K562 (cell line): ENCODE measurements around the gene XPOT. TPM values are rescaled to one million over a fixed set of nuclear protein-coding genes. Genes with fewer than 3 reads are reported as not detected.

Experiments used
- ATF3 ChIP-seq, 2 experiments: fragments of 450-650 bp in 1 of 2; sonication (generic) in 1 of 2; formaldehyde crosslinking in 1 of 2; IDR thresholded peaks in 1 of 2; conservative IDR thresholded peaks in 1 of 2; 2 replicates each; pipeline versions ENCODE4 v1.6.1 to v1.8.1; 2016 to 2023; ENCODE audit warnings: mild to moderate bottlenecking in 2 of 2, moderate library complexity in 2 of 2, inconsistent platforms in 1 of 2, missing genetic modification reagents in 1 of 2
- CBX1 ChIP-seq: sonication (generic); IDR thresholded peaks from 2 replicates; pipeline ENCODE4 v1.6.1; 2016; ENCODE audit warnings: antibody characterized with exemption, low read depth, mild to moderate bottlenecking
- EP300 ChIP-seq: IDR thresholded peaks from 2 replicates; pipeline ENCODE4 v1.6.1; 2012; ENCODE audit warnings: low read length, improper control_type of control experiment
- HMGN3 ChIP-seq: IDR thresholded peaks from 2 replicates; pipeline ENCODE4 v1.6.1; 2011; ENCODE audit warnings: borderline replicate concordance, low read depth, mild to moderate bottlenecking, mixed read lengths, low read length; ENCODE audit not compliant: insufficient read length; ENCODE audit errors: extremely low read depth
- NR2C1 ChIP-seq, 2 experiments: fragments of 450-650 bp; IDR thresholded peaks; 2 replicates each; pipeline ENCODE4 v1.6.1; 2017; ENCODE audit warnings: mild to moderate bottlenecking in 2 of 2, antibody characterized with exemption in 1 of 2, inconsistent platforms in 1 of 2, missing compliant biosample characterization in 1 of 2, missing genetic modification characterization in 1 of 2
- RB1 ChIP-seq: fragments of 450-650 bp; IDR thresholded peaks from 2 replicates; pipeline ENCODE4 v1.6.1; 2017; ENCODE audit warnings: low read depth, mild to moderate bottlenecking
- RREB1 ChIP-seq: fragments of 250-450 bp; sonication (Bioruptor Pico); IDR thresholded peaks from 2 replicates; pipeline ENCODE4 v1.4.0; 2020
- SFPQ ChIP-seq: fragments of 200-400 bp; formaldehyde crosslinking; IDR thresholded peaks from 2 replicates; pipeline ENCODE4 v1.6.1; 2017; ENCODE audit warnings: mild to moderate bottlenecking, low read depth, low read length, moderate library complexity
- TCF3 ChIP-seq: sonication (generic); formaldehyde crosslinking; IDR thresholded peaks from 2 replicates; pipeline ENCODE4 v1.4.0; 2020; ENCODE audit warnings: mild to moderate bottlenecking, missing genetic modification reagents
- TRIM24 ChIP-seq, 2 experiments: fragments of 450-650 bp; IDR thresholded peaks; 2 replicates each; pipeline ENCODE4 v1.6.1; 2016
- ZBTB43 ChIP-seq: sonication (generic); formaldehyde crosslinking; IDR thresholded peaks from 2 replicates; pipeline ENCODE4 v1.8.0; 2023; ENCODE audit warnings: mild to moderate bottlenecking, missing genetic modification reagents
- ZNF639 ChIP-seq, 2 experiments: fragments of 200-800 bp in 1 of 2; sonication (Bioruptor generic) in 1 of 2; sonication (generic) in 1 of 2; formaldehyde crosslinking in 1 of 2; IDR thresholded peaks in 1 of 2; conservative IDR thresholded peaks in 1 of 2; 2 replicates each; pipeline versions ENCODE4 v1.5.0 to v1.6.1; 2016 to 2020; ENCODE audit warnings: missing compliant biosample characterization in 1 of 2, missing genetic modification characterization in 1 of 2, missing genetic modification reagents in 1 of 2
- ZSCAN32 ChIP-seq: fragments of 450-650 bp; formaldehyde crosslinking; IDR thresholded peaks from 2 replicates; pipeline ENCODE4 v1.4.0; 2020; ENCODE audit warnings: mild to moderate bottlenecking, moderate library complexity
- polyA plus RNA-seq, 8 experiments: library from polyadenylated mRNA; depleted of rRNA in 4 of 8; stranded (reverse) in 5 of 8; unstranded in 3 of 8; fragments of >200 nt; fragmentation: Nextera tagmentation in 2 of 8; fragmentation: Illumina TruSeq in 1 of 8; extraction: Ambion mirVana in 2 of 8; extraction: Trizol in 1 of 8; gene quantifications; 2 replicates each; pipeline versions ENCODE4 v1.2.1 to v1.2.3, GENCODE V29; 2011 to 2014; ENCODE audit warnings: inconsistent platforms in 1 of 8, missing spikeins in 1 of 8
- total RNA-seq, 7 experiments: library from RNA; depleted of rRNA in 6 of 7; stranded (reverse); fragments of >200 nt in 6 of 7; fragmentation: Illumina TruSeq in 2 of 7; extraction: Trizol in 2 of 7; gene quantifications; 2 replicates each; pipeline versions ENCODE4 v1.2.1 to v1.2.3, GENCODE V29; 2011 to 2021; ENCODE audit warnings: low replicate concordance in 1 of 7

The XPOT gene
- total and polyA plus RNA-seq, 9 of the 15 experiments (the other 6 are each of a cell fraction or from before 2014, with no cell fraction given), result 26.2 to 192 (median 102) TPM

GRCh38 chr12:64404470-64405256 lies 471 bp downstream of the XPOT start (continued):
- TF ChIP-seq ZNF639 (CRISPR knock-in tag; conservative IDR thresholded peaks at IDR 0.05 in 1 of 2, IDR thresholded peaks at IDR 0.05 in 1 of 2) (peak in 1 of 2 experiments; percentile 85; a peak in 2 of 4 replicates), SFPQ (no peak), ZSCAN32 (peak; percentile 98), EP300 (peak; percentile 79), RB1 (0 out of 2 replicates have a peak, but pooled peaks have one; percentile 30), CBX1 (peak; percentile 22; the same call in 1 of the 2 replicates), TCF3 (CRISPR knock-in tag) (no peak), ZBTB43 (CRISPR knock-in tag) (0 out of 2 replicates have a peak, but pooled peaks have one; percentile 64), TRIM24 (IDR thresholded peaks at IDR 0.05) (peak; percentile 67 to 77; a peak in 3 of 4 replicates), ATF3 (IDR thresholded peaks at IDR 0.05) (peak; percentile 96), ATF3 (CRISPR knock-in tag; conservative IDR thresholded peaks at IDR 0.05) (peak; percentile 83; the same call in 1 of the 2 replicates), NR2C1 (IDR thresholded peaks at IDR 0.05) (no peak), NR2C1 (tag; IDR thresholded peaks at IDR 0.05) (no peak), RREB1 (CRISPR knock-in tag) (peak; percentile 77; the same call in 1 of the 2 replicates), HMGN3 (peak; percentile 69)
